Stimulated activated CD4-positive, alpha-beta T cell treated with anti-CD3 and anti-CD28 coated beads, Interleukin-15, amount 100 ng/mL, for 24 hours (primary cell): Measurements from ENCODE around the gene NEURL2.

ENCODE experiments used
- DNase-seq: peaks from one replicate; pipeline ENCODE4 v3.0.0-alpha.2; 2020

NEURL2 gene

GRCh38 chr20:45867136-45867818 is 23.7 kb downstream of the NEURL2 start:
- DNase-seq = no peak

- DNase-seq = no peak
These were observed 24.6 kb downstream of the NEURL2 start for GRCh38 chr20:45866454-45866853.

GRCh38 chr20:45863543-45864470 is 27.2 kb downstream of the NEURL2 start:
- no peak for DNase-seq

- no peak for DNase-seq
These were observed 29.6 kb downstream of the NEURL2 start for GRCh38 chr20:45861221-45862075.

- no peak for DNase-seq
These were observed 30.3 kb downstream of the NEURL2 start for GRCh38 chr20:45860560-45861220.

GRCh38 chr20:45859916-45860315 is 31.1 kb downstream of the NEURL2 start:
- DNase-seq = no peak

- peak; percentile 65 for DNase-seq
These were observed 33.2 kb downstream of the NEURL2 start for GRCh38 chr20:45857882-45858216.

GRCh38 chr20:45857114-45857881 is 33.7 kb downstream of the NEURL2 start, which contains the start of the genes ACOT8 and ZSWIM3:
Gene ACOT8 (minus strand): TSS chr20:45857392. CDS start chr20:45857315, 77 bp downstream.
Gene ZSWIM3 (plus strand): TSS chr20:45857614. CDS start chr20:45857826, 212 bp downstream.
- peak; percentile 94 for DNase-seq

GRCh38 chr20:45853484-45853883 is 37.5 kb downstream of the NEURL2 start:
- DNase-seq = no peak

GRCh38 chr20:45852326-45852725 is 38.7 kb downstream of the NEURL2 start:
- DNase-seq = no peak

- no peak for DNase-seq
These were observed 39.5 kb downstream of the NEURL2 start for GRCh38 chr20:45851501-45851900.

GRCh38 chr20:45850926-45851325 is 40.1 kb downstream of the NEURL2 start:
- DNase-seq = no peak

GRCh38 chr20:45850238-45850637 is 40.8 kb downstream of the NEURL2 start:
- DNase-seq = no peak

- DNase-seq = no peak
These were observed 41.9 kb downstream of the NEURL2 start for GRCh38 chr20:45848969-45849582.

GRCh38 chr20:45848421-45848820 is 42.6 kb downstream of the NEURL2 start:
- no peak for DNase-seq

GRCh38 chr20:45845452-45845851 is 45.6 kb downstream of the NEURL2 start:
- DNase-seq = no peak

- DNase-seq = no peak
These were observed 47.5 kb downstream of the NEURL2 start for GRCh38 chr20:45843506-45843905.

- DNase-seq = no peak
These were observed 48.7 kb downstream of the NEURL2 start for GRCh38 chr20:45842169-45842812.

GRCh38 chr20:45841407-45842129 is 49.4 kb downstream of the NEURL2 start:
- no peak for DNase-seq

GRCh38 chr20:45840700-45841198 is 50.3 kb downstream of the NEURL2 start:
- no peak for DNase-seq
